Measurements from ENCODE around the gene LARP4B. TPM values are rescaled to one million over a fixed set of nuclear protein-coding genes. Genes with fewer than 3 reads are reported as not detected.

The LARP4B gene
- total and polyA plus RNA-seq, 2 of the 13 experiments (the other 11 are each of a cell fraction or from before 2014, with no cell fraction given), result 19.5 to 30.2 TPM

GRCh38 chr10:789831-790701, 141.4 kb downstream of the LARP4B start:
- DNase-seq (ENCODE audit: low spot score) (no peak), FAIRE-seq (no peak), ATAC-seq (peak; percentile 37)
- POLR2A ChIA-PET, result interaction anchor here (0.6 to 1.5 kb wide), 2 partner anchors 20 to 94 kb away, joined by 3 to 4 read pairs; no protein-coding TSS in a partner anchor
- in situ Hi-C loops (cut with HindIII; ENCODE audit: extremely low pct_ligation_motif_present, low pct_unique_long_range_greater_than_20kb), result loop anchor here (5.0 kb wide), 1 partner anchor 278 kb away; no protein-coding TSS in a partner anchor
- Histone ChIP-seq H3K36me3 (replicated peaks in 1 of 2; ENCODE audit: control insufficient read depth in 1 of 2, insufficient read depth in 2 of 2, low read length in 2 of 2) (no peaks in the 10 kb centered on the region), H3K4me2 (ENCODE audit: low read depth, low read length) (peak overlapping the region; percentile 49), H3K9ac (ENCODE audit: insufficient read depth, low read depth, low read length) (no peak overlapping the region), H3K4me3 (replicated peaks in 1 of 3; ENCODE audit: insufficient read depth in 1 of 3, low read depth in 2 of 3, low read length in 3 of 3) (no peak overlapping the region), H3K9me3 (ENCODE audit: low read length) (no peaks in the 10 kb centered on the region), H3K27ac (ENCODE audit: extremely low read length, insufficient read depth, low read length) (no peak overlapping the region), H3K4me1 (ENCODE audit: insufficient read depth, low read length) (peaks cover 44% of the 10 kb centered on the region), H3K79me2 (ENCODE audit: insufficient read depth, low read length) (no peaks in the 10 kb centered on the region), H3K27me3 (ENCODE audit: control insufficient read depth in 1 of 2, insufficient read depth in 2 of 2, low read length in 2 of 2) (peaks cover 2 to 4% of the 10 kb centered on the region in 2 experiments; a peak in 1 of 5 replicates), H2AFZ (ENCODE audit: low read length) (no peak overlapping the region), H4K20me1 (ENCODE audit: insufficient read depth, low read length) (no peaks in the 10 kb centered on the region)
- CTCF ChIA-PET (ENCODE audit: low intra/inter-chr PET ratio, low total read pairs), result interaction anchor here (1.9 kb wide), 1 partner anchor 279 kb away, joined by 8 read pairs; no protein-coding TSS in a partner anchor
- 81% methylated on average over 14 of the region's 30 CpGs for WGBS (ENCODE audit: low lambda C conversion rate)
- intact Hi-C loops (cut with micrococcal nuclease; ENCODE audit: unreplicated experiment), result loop anchor here (5.0 kb wide), 2 partner anchors 103 to 218 kb away; partner anchors contain the start of gene DIP2C
- TF ChIP-seq NRL (CRISPR knock-in tag; IDR thresholded peaks at IDR 0.05; ENCODE audit: borderline replicate concordance) (0 out of 2 replicates have a peak, but pooled peaks have one; percentile 20), ZNF605 (CRISPR knock-in tag; IDR thresholded peaks at IDR 0.05) (0 out of 2 replicates have a peak, but pooled peaks have one; percentile 31), ZNF263 (CRISPR knock-in tag; IDR thresholded peaks at IDR 0.05) (no peak), HNRNPL (IDR thresholded peaks at IDR 0.05; ENCODE audit: low read depth, low read length) (peak; percentile 88), SP4 (CRISPR knock-in tag; IDR thresholded peaks at IDR 0.05) (0 out of 2 replicates have a peak, but pooled peaks have one; percentile 3), TP53 (CRISPR knock-in tag; conservative IDR thresholded peaks at IDR 0.05) (no peak), CAMTA2 (CRISPR knock-in tag; IDR thresholded peaks at IDR 0.05; ENCODE audit: borderline replicate concordance) (0 out of 2 replicates have a peak, but pooled peaks have one; percentile 7), ZNF891 (CRISPR knock-in tag; IDR thresholded peaks at IDR 0.05) (0 out of 2 replicates have a peak, but pooled peaks have one; percentile 23), DNMT1 (CRISPR knock-in tag; IDR thresholded peaks at IDR 0.05) (0 out of 2 replicates have a peak, but pooled peaks have one; percentile 49)
- TF ChIP-seq, protein P1, sequence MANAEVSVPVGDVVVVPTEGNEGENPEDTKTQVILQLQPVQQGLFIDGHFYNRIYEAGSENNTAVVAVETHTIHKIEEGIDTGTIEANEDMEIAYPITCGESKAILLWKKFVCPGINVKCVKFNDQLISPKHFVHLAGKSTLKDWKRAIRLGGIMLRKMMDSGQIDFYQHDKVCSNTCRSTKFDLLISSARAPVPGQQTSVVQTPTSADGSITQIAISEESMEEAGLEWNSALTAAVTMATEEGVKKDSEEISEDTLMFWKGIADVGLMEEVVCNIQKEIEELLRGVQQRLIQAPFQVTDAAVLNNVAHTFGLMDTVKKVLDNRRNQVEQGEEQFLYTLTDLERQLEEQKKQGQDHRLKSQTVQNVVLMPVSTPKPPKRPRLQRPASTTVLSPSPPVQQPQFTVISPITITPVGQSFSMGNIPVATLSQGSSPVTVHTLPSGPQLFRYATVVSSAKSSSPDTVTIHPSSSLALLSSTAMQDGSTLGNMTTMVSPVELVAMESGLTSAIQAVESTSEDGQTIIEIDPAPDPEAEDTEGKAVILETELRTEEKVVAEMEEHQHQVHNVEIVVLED (CRISPR knock-in tag; IDR thresholded peaks at IDR 0.05; ENCODE audit: borderline replicate concordance), result no peak
- TF ChIP-seq, protein P2, sequence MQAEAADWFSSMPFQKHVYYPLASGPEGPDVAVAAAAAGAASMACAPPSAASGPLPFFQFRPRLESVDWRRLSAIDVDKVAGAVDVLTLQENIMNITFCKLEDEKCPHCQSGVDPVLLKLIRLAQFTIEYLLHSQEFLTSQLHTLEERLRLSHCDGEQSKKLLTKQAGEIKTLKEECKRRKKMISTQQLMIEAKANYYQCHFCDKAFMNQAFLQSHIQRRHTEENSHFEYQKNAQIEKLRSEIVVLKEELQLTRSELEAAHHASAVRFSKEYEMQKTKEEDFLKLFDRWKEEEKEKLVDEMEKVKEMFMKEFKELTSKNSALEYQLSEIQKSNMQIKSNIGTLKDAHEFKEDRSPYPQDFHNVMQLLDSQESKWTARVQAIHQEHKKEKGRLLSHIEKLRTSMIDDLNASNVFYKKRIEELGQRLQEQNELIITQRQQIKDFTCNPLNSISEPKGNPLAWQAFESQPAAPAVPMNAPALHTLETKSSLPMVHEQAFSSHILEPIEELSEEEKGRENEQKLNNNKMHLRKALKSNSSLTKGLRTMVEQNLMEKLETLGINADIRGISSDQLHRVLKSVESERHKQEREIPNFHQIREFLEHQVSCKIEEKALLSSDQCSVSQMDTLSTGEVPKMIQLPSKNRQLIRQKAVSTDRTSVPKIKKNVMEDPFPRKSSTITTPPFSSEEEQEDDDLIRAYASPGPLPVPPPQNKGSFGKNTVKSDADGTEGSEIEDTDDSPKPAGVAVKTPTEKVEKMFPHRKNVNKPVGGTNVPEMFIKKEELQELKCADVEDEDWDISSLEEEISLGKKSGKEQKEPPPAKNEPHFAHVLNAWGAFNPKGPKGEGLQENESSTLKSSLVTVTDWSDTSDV (CRISPR knock-in tag; IDR thresholded peaks at IDR 0.05), result 0 out of 2 replicates have a peak, but pooled peaks have one; percentile 47
- BruUV-seq (replicated peaks), result no TSS peak
